B cell (primary cell): ENCODE results near the gene BANP.

Source experiments
- EZH2 ChIP-seq: IDR thresholded peaks from 2 replicates; pipeline ENCODE4 v1.6.1; 2012; ENCODE audit warnings: borderline replicate concordance, low read depth, mild to moderate bottlenecking, moderate library complexity, low read length; ENCODE audit not compliant: insufficient read depth, poor library complexity, severe bottlenecking
- TF ChIP-seq, protein P1 (sequence below): fragments of 200-600 bp; IDR thresholded peaks from one replicate; pipeline ENCODE4 v1.8.0; 2022; ENCODE audit warnings: antibody characterized with exemption, mild to moderate bottlenecking

DNA sequence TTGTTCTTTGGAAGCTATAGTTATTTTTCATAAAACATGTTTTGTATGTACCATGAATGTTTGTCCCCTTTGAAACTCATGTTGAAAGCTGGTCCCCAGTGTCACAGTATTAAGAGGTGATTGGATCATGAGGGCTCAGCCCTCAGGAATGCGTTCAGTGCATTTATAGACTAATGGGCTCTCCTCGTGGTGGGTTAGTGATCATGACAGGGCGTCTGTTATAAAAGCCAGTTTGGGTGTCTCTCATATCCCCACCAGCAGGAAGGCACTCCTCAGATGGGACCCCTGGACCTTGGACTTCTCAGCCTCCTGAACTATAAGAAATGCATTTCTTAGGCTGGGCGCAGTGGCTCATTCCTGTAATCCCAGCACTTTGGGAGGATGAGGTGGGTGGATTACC is 10.4 kb downstream of the BANP start:
- TF ChIP-seq, protein P1, sequence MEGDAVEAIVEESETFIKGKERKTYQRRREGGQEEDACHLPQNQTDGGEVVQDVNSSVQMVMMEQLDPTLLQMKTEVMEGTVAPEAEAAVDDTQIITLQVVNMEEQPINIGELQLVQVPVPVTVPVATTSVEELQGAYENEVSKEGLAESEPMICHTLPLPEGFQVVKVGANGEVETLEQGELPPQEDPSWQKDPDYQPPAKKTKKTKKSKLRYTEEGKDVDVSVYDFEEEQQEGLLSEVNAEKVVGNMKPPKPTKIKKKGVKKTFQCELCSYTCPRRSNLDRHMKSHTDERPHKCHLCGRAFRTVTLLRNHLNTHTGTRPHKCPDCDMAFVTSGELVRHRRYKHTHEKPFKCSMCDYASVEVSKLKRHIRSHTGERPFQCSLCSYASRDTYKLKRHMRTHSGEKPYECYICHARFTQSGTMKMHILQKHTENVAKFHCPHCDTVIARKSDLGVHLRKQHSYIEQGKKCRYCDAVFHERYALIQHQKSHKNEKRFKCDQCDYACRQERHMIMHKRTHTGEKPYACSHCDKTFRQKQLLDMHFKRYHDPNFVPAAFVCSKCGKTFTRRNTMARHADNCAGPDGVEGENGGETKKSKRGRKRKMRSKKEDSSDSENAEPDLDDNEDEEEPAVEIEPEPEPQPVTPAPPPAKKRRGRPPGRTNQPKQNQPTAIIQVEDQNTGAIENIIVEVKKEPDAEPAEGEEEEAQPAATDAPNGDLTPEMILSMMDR: no peak
- TF ChIP-seq EZH2: no peak
